PC-9 (cell line): Measurements from ENCODE around the gene ABCA1. TPM values are rescaled to one million over a fixed set of nuclear protein-coding genes. Genes with fewer than 3 reads are reported as not detected.
"Not testable (repeated sequence)": the region's sequence is repeated elsewhere in the genome, so short reads cannot be mapped to it uniquely, and the experiment has no call there.

Experiments
- Bru-seq: library from RNA; stranded (reverse); fragments of 400-500 nt; gene quantifications from one replicate; lab custom pipeline; 2021; lab: Mats Ljungman, UMichigan
- BruChase-seq, 2 experiments: library from RNA; stranded (reverse); fragments of 400-500 nt; gene quantifications; one replicate each; lab custom pipeline; 2021; lab: Mats Ljungman, UMichigan
- BruUV-seq: library from RNA; stranded (reverse); fragments of 400-500 nt; replicated peaks from 2 replicates; lab custom pipeline; 2021; lab: Mats Ljungman, UMichigan
- CTCF ChIA-PET: fragments of 300-600 bp; sonication (Branson Sonifier 250); formaldehyde crosslinking; loops from one replicate; lab custom pipeline; 2022; ENCODE audit warnings: antibody characterized with exemption; lab: Charles Lee
- POLR2A ChIA-PET: fragments of 300-600 bp; sonication (Branson Sonifier 250); formaldehyde crosslinking; loops from one replicate; lab custom pipeline; 2022; ENCODE audit warnings: antibody characterized with exemption; ENCODE audit not compliant: unreplicated experiment; lab: Charles Lee
- DNase-seq, 2 experiments: peaks; one replicate each; pipeline versions ENCODE4 v3.0.0 to v3.0.0-alpha.2; 2015 to 2022; ENCODE audit warnings: mixed read lengths in 1 of 2
- H2AFZ ChIP-seq: fragments of 200-600 bp; sonication (generic); 2 replicates; pipeline ENCODE4 v1.8.1; 2017; ENCODE audit warnings: antibody characterized with exemption
- H3F3A ChIP-seq: fragments of 200-600 bp; sonication (generic); 2 replicates; pipeline ENCODE4 v1.8.1; 2017; ENCODE audit warnings: antibody characterized with exemption, mild to moderate bottlenecking, low read depth; ENCODE audit not compliant: insufficient read depth
- H3K27ac ChIP-seq: fragments of 200-600 bp; sonication (generic); 2 replicates; pipeline ENCODE4 v1.6.1; 2016; ENCODE audit warnings: mixed run types
- H3K27me3 ChIP-seq: fragments of 200-600 bp; sonication (generic); 2 replicates; pipeline ENCODE4 v1.6.1; 2016; ENCODE audit warnings: low read depth, mixed run types; ENCODE audit not compliant: insufficient read depth
- H3K36me3 ChIP-seq: fragments of 200-600 bp; sonication (generic); 2 replicates; pipeline ENCODE4 v1.6.1; 2016; ENCODE audit warnings: low read depth, mixed run types
- H3K4me1 ChIP-seq: fragments of 200-600 bp; sonication (generic); replicated peaks from 2 replicates; pipeline ENCODE4 v1.6.1; 2016; ENCODE audit warnings: mixed run types; ENCODE audit not compliant: insufficient read depth
- H3K4me2 ChIP-seq: fragments of 200-600 bp; sonication (generic); 2 replicates; pipeline ENCODE4 v1.6.1; 2017; ENCODE audit warnings: mixed run types
- H3K4me3 ChIP-seq: fragments of 200-600 bp; sonication (generic); 2 replicates; pipeline ENCODE4 v1.6.1; 2016; ENCODE audit warnings: mixed run types
- H3K79me2 ChIP-seq: fragments of 200-600 bp; sonication (generic); 2 replicates; pipeline ENCODE4 v1.6.1; 2017; ENCODE audit warnings: low read depth, mixed run types
- H3K9me2 ChIP-seq: fragments of 200-600 bp; sonication (generic); 2 replicates; pipeline ENCODE4 v1.8.1; 2017; ENCODE audit warnings: mild to moderate bottlenecking; ENCODE audit not compliant: insufficient read depth
- H3K9me3 ChIP-seq: fragments of 200-600 bp; sonication (generic); 2 replicates; pipeline ENCODE4 v1.8.1; 2016; ENCODE audit warnings: low read depth; ENCODE audit not compliant: insufficient read depth
- H4K20me1 ChIP-seq: fragments of 200-600 bp; sonication (generic); 2 replicates; pipeline ENCODE4 v1.8.1; 2017; ENCODE audit not compliant: insufficient read depth
- EZH2 ChIP-seq: fragments of 200-600 bp; sonication (generic); IDR thresholded peaks from 2 replicates; pipeline ENCODE4 v1.8.0; 2017; ENCODE audit warnings: antibody characterized with exemption, low read depth
- intact Hi-C: fragments of 100-400 bp; cut with micrococcal nuclease; formaldehyde crosslinking; loops from one replicate; pipeline ENCODE4 v1.10.0; 2022; ENCODE audit not compliant: unreplicated experiment
- long read RNA-seq: library from polyadenylated mRNA; stranded (forward); transcript quantifications from one replicate; pipeline ENCODE4 v2.0.0, GENCODE V29; 2022
- total RNA-seq: library from RNA; stranded (reverse); gene quantifications from 2 replicates; pipeline ENCODE4 v1.2.3, GENCODE V29; 2021
- TF ChIP-seq, protein P1 (sequence below): fragments of 200-600 bp; sonication (generic); conservative IDR thresholded peaks from 2 replicates; pipeline ENCODE4 v1.6.1; 2017; ENCODE audit warnings: mixed run types, antibody characterized with exemption, mild to moderate bottlenecking, moderate library complexity

ABCA1 gene
- total RNA-seq (22.4 and 38.3 TPM in 2 replicates), Bru-seq, nascent RNA (percentile 83 among the genes with signal in this experiment), BruChase-seq, experiment 1, labeled RNA remaining after a 2-hour chase (percentile 75 among the genes with signal in this experiment), BruChase-seq, experiment 2, labeled RNA remaining after a 6-hour chase (percentile 82 among the genes with signal in this experiment)
- long read RNA-seq, partial matches to known transcripts = 2 of 5 reads
- long read RNA-seq, other reads (novel, unspliced or antisense) = 3 of 5 reads

GRCh38 chr9:104927912-104928740 lies at the start of gene ABCA1:
TSS of gene ABCA1 (minus strand) at chr9:104928155. CDS start at chr9:104903679, 24,476 bp downstream.
- Histone ChIP-seq H3K9me2 (no peaks in the 10 kb centered on the region), H2AFZ (peak within 1 kb of the TSS; percentile 75), H3K36me3 (0 out of 2 replicates have a peak, but pooled peaks cover 4% of the 10 kb centered on the region), H3K4me1 (peaks cover 28% of the 10 kb centered on the region), H4K20me1 (peaks cover 14% of the 10 kb centered on the region), H3K4me3 (peak within 1 kb of the TSS; percentile 96), H3K27ac (peak within 1 kb of the TSS; percentile 84), H3K4me2 (peak within 1 kb of the TSS; percentile 87), H3F3A (no peaks in the 10 kb centered on the region), H3K9me3 (no peaks in the 10 kb centered on the region), H3K27me3 (no peaks in the 10 kb centered on the region), H3K79me2 (peaks cover 48% of the 10 kb centered on the region)
- POLR2A ChIA-PET = interaction anchor here (0.6 to 0.7 kb wide), 2 partner anchors 87 to 319 kb away, joined by 3 to 4 read pairs; no protein-coding TSS in a partner anchor
- CTCF ChIA-PET = interaction anchor here (1.0 to 2.4 kb wide), 2 partner anchors 63 to 65 kb away, joined by 3 to 7 read pairs; no protein-coding TSS in a partner anchor
- no peak for TF ChIP-seq EZH2
- TF ChIP-seq, protein P1, sequence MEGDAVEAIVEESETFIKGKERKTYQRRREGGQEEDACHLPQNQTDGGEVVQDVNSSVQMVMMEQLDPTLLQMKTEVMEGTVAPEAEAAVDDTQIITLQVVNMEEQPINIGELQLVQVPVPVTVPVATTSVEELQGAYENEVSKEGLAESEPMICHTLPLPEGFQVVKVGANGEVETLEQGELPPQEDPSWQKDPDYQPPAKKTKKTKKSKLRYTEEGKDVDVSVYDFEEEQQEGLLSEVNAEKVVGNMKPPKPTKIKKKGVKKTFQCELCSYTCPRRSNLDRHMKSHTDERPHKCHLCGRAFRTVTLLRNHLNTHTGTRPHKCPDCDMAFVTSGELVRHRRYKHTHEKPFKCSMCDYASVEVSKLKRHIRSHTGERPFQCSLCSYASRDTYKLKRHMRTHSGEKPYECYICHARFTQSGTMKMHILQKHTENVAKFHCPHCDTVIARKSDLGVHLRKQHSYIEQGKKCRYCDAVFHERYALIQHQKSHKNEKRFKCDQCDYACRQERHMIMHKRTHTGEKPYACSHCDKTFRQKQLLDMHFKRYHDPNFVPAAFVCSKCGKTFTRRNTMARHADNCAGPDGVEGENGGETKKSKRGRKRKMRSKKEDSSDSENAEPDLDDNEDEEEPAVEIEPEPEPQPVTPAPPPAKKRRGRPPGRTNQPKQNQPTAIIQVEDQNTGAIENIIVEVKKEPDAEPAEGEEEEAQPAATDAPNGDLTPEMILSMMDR = no peak
- DNase-seq = peak; percentile 77
- intact Hi-C loops = loop anchor here (1.0 to 5.0 kb wide), 6 partner anchors 40 to 371 kb away; no protein-coding TSS in a partner anchor
- BruUV-seq = no TSS peak

- H3K27ac ChIP-seq = peak overlapping the region; percentile 78
- H4K20me1 ChIP-seq = no peaks in the 10 kb centered on the region
- DNase-seq = peak in 1 of 2 experiments; percentile 96
- H3K36me3 ChIP-seq = no peaks in the 10 kb centered on the region
- BruUV-seq = no TSS peak
- no peak overlapping the region for H2AFZ ChIP-seq
- H3K9me2 ChIP-seq = peaks cover 9% of the 10 kb centered on the region; the same call in 1 of the 2 replicates
- H3K4me1 ChIP-seq = peaks cover 39% of the 10 kb centered on the region
- H3K4me3 ChIP-seq = no peak overlapping the region
- H3F3A ChIP-seq = peaks cover 13% of the 10 kb centered on the region
- POLR2A ChIA-PET = interaction anchor here (0.6 to 0.7 kb wide), 4 partner anchors 47 to 87 kb away, joined by 3 to 9 read pairs (median 4); no protein-coding TSS in a partner anchor
- no peaks in the 10 kb centered on the region for H3K27me3 ChIP-seq
- intact Hi-C loops = loop anchor here (1.0 to 10.0 kb wide), 3 partner anchors 14 to 113 kb away; no protein-coding TSS in a partner anchor
- no peak for TF ChIP-seq EZH2
- H3K4me2 ChIP-seq = peak overlapping the region; percentile 45
- no peaks in the 10 kb centered on the region for H3K79me2 ChIP-seq
- CTCF ChIA-PET = no interaction called here
- no peaks in the 10 kb centered on the region for H3K9me3 ChIP-seq
Observed at GRCh38 chr9:104977580-104977979, 49.6 kb upstream of the ABCA1 start.

DNA sequence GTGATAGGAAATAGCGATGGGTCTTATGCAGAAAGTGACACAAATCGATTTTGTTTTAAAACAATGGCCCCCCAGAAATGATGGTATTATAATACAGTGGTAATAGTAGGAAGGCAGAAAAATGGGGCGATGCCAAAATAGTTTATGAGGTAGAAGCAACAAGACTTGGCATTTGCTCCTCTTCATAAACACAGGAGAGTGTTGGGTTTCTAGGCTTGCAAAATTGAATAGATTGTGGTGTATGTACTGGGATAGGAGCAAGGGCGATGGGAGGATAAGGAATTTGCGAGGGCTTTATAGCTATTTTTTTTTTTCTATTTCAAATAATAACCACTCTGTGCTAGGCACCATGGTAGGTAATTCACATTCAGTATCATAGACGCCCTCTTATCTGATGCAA lies 49.2 kb upstream of the ABCA1 start:
- TF ChIP-seq, protein P1 = no peak
- TF ChIP-seq EZH2 = no peak
- H3K9me3 ChIP-seq = no peaks in the 10 kb centered on the region
- no TSS peak for BruUV-seq
- no peaks in the 10 kb centered on the region for H3K79me2 ChIP-seq
- no peaks in the 10 kb centered on the region for H3K27me3 ChIP-seq
- intact Hi-C loops = loop anchor here (1.0 to 10.0 kb wide), 3 partner anchors 14 to 112 kb away; no protein-coding TSS in a partner anchor
- ChIA-PET POLR2A (interaction anchor here (0.6 to 0.7 kb wide), 3 partner anchors 59 to 87 kb away, joined by 3 to 9 read pairs (median 4); no protein-coding TSS in a partner anchor), CTCF (interaction anchor here (0.5 to 0.6 kb wide), 2 partner anchors 50 to 118 kb away, joined by 3 read pairs; no protein-coding TSS in a partner anchor)
- no peak for DNase-seq
- H3K36me3 ChIP-seq = no peaks in the 10 kb centered on the region
- H3K4me1 ChIP-seq = peaks cover 43% of the 10 kb centered on the region
- H3K4me2 ChIP-seq = peak overlapping the region; percentile 45
- peaks cover 9% of the 10 kb centered on the region; the same call in 1 of the 2 replicates for H3K9me2 ChIP-seq
- H3F3A ChIP-seq = peaks cover 13% of the 10 kb centered on the region
- no peak overlapping the region for H2AFZ ChIP-seq
- H3K27ac ChIP-seq = peak overlapping the region; percentile 78
- no peaks in the 10 kb centered on the region for H4K20me1 ChIP-seq
- no peak overlapping the region for H3K4me3 ChIP-seq

- intact Hi-C loops = loop anchor here (10.0 kb wide), 2 partner anchors 89 to 111 kb away; no protein-coding TSS in a partner anchor
- H3K27me3 ChIP-seq, H3K9me2 ChIP-seq, H3K79me2 ChIP-seq, CTCF ChIA-PET, POLR2A ChIA-PET, H3K4me3 ChIP-seq, H3K27ac ChIP-seq, H3K36me3 ChIP-seq, BruUV-seq, H2AFZ ChIP-seq, H3K9me3 ChIP-seq, H4K20me1 ChIP-seq, H3K4me2 ChIP-seq: not testable (repeated sequence)
- H3F3A ChIP-seq = peaks cover 13% of the 10 kb centered on the region
- peak in 1 of 2 experiments; percentile 69 for DNase-seq
- H3K4me1 ChIP-seq = peaks cover 44% of the 10 kb centered on the region
Observed at GRCh38 chr9:104975966-104976595, 48.1 kb upstream of the ABCA1 start.
